ENCODE results near the gene ALKAL2.

ALKAL2 gene

GRCh38 chr2:310994-311393 is 23.1 kb upstream of the ALKAL2 start:
- no peak overlapping the region for H3K4me3 ChIP-seq (ENCODE audit: low read length)
- TF ChIP-seq ZNF274 (IDR thresholded peaks at IDR 0.05; ENCODE audit: low read depth, low read length), result no peak

GRCh38 chr2:309954-310510 is 22.1 kb upstream of the ALKAL2 start:
- H3K4me3 ChIP-seq (ENCODE audit: low read length), result no peak overlapping the region
- TF ChIP-seq ZNF274 (IDR thresholded peaks at IDR 0.05; ENCODE audit: low read depth, low read length), result no peak

- H3K4me3 ChIP-seq (ENCODE audit: low read length), result no peak overlapping the region
- no peak for TF ChIP-seq ZNF274 (IDR thresholded peaks at IDR 0.05; ENCODE audit: low read depth, low read length)
Observed at GRCh38 chr2:309148-309953, 21.5 kb upstream of the ALKAL2 start.

- no peak overlapping the region for H3K4me3 ChIP-seq (ENCODE audit: low read length)
- no peak for TF ChIP-seq ZNF274 (IDR thresholded peaks at IDR 0.05; ENCODE audit: low read depth, low read length)
Observed at GRCh38 chr2:305366-305765, 17.5 kb upstream of the ALKAL2 start.

GRCh38 chr2:296354-296753 is 8.5 kb upstream of the ALKAL2 start:
- H3K4me3 ChIP-seq (ENCODE audit: low read length), result no peak overlapping the region
- no peak for TF ChIP-seq ZNF274 (IDR thresholded peaks at IDR 0.05; ENCODE audit: low read depth, low read length)

- TF ChIP-seq ZNF274 (IDR thresholded peaks at IDR 0.05; ENCODE audit: low read depth, low read length), result no peak
- H3K4me3 ChIP-seq (ENCODE audit: low read length), result no peak overlapping the region
Observed at GRCh38 chr2:295090-295489, 7.2 kb upstream of the ALKAL2 start.

GRCh38 chr2:290090-290722 is 2.3 kb upstream of the ALKAL2 start:
- H3K4me3 ChIP-seq (ENCODE audit: low read length), result peak overlapping the region; percentile 32; the same call in 1 of the 2 replicates
- TF ChIP-seq ZNF274 (IDR thresholded peaks at IDR 0.05; ENCODE audit: low read depth, low read length), result no peak

- H3K4me3 ChIP-seq (ENCODE audit: low read length), result peak overlapping the region; percentile 32; the same call in 1 of the 2 replicates
- no peak for TF ChIP-seq ZNF274 (IDR thresholded peaks at IDR 0.05; ENCODE audit: low read depth, low read length)
Observed at GRCh38 chr2:289362-290089, 1.6 kb upstream of the ALKAL2 start.

- H3K4me3 ChIP-seq (ENCODE audit: low read length), result no peak overlapping the region
- TF ChIP-seq ZNF274 (IDR thresholded peaks at IDR 0.05; ENCODE audit: low read depth, low read length), result no peak
Observed at GRCh38 chr2:288758-289361, 969 bp upstream of the ALKAL2 start.

GRCh38 chr2:287471-287885 is 413 bp downstream of the ALKAL2 start:
- H3K4me3 ChIP-seq (ENCODE audit: low read length), result no peak overlapping the region
- TF ChIP-seq ZNF274 (IDR thresholded peaks at IDR 0.05; ENCODE audit: low read depth, low read length), result no peak

- H3K4me3 ChIP-seq (ENCODE audit: low read length), result no peak overlapping the region
- no peak for TF ChIP-seq ZNF274 (IDR thresholded peaks at IDR 0.05; ENCODE audit: low read depth, low read length)
Observed at GRCh38 chr2:286774-287392, 1.0 kb downstream of the ALKAL2 start.

GRCh38 chr2:286035-286434 is 1.9 kb downstream of the ALKAL2 start:
- TF ChIP-seq ZNF274 (IDR thresholded peaks at IDR 0.05; ENCODE audit: low read depth, low read length), result no peak
- no peak overlapping the region for H3K4me3 ChIP-seq (ENCODE audit: low read length)

- no peak overlapping the region for H3K4me3 ChIP-seq (ENCODE audit: low read length)
- no peak for TF ChIP-seq ZNF274 (IDR thresholded peaks at IDR 0.05; ENCODE audit: low read depth, low read length)
Observed at GRCh38 chr2:285531-285930, 2.4 kb downstream of the ALKAL2 start.
